Measurements from ENCODE around the gene LMO7.

Gene LMO7

GRCh38 chr13:75713852-75714251 lies 77.7 kb downstream of the LMO7 start:
- TF ChIP-seq, protein P1, sequence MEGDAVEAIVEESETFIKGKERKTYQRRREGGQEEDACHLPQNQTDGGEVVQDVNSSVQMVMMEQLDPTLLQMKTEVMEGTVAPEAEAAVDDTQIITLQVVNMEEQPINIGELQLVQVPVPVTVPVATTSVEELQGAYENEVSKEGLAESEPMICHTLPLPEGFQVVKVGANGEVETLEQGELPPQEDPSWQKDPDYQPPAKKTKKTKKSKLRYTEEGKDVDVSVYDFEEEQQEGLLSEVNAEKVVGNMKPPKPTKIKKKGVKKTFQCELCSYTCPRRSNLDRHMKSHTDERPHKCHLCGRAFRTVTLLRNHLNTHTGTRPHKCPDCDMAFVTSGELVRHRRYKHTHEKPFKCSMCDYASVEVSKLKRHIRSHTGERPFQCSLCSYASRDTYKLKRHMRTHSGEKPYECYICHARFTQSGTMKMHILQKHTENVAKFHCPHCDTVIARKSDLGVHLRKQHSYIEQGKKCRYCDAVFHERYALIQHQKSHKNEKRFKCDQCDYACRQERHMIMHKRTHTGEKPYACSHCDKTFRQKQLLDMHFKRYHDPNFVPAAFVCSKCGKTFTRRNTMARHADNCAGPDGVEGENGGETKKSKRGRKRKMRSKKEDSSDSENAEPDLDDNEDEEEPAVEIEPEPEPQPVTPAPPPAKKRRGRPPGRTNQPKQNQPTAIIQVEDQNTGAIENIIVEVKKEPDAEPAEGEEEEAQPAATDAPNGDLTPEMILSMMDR (IDR thresholded peaks at IDR 0.05), result no peak
- H3K27ac ChIP-seq, result no peak overlapping the region
- no peaks in the 10 kb centered on the region for H3K27me3 ChIP-seq (ENCODE audit: control insufficient read depth, insufficient read depth, low read length)
- no peak overlapping the region for H3K4me2 ChIP-seq (ENCODE audit: low read length)
- no peaks in the 10 kb centered on the region for H3K79me2 ChIP-seq
- no peaks in the 10 kb centered on the region for H3K4me1 ChIP-seq
- no peak overlapping the region for H2AFZ ChIP-seq
- no peak overlapping the region for H3K4me3 ChIP-seq (ENCODE audit: low read depth, low read length)
- no peak overlapping the region for H3K9ac ChIP-seq
- no peaks in the 10 kb centered on the region for H3K9me3 ChIP-seq (ENCODE audit: control insufficient read depth, low read length)
- no peaks in the 10 kb centered on the region for H3K36me3 ChIP-seq (ENCODE audit: control insufficient read depth, insufficient read depth, low read length)

DNA sequence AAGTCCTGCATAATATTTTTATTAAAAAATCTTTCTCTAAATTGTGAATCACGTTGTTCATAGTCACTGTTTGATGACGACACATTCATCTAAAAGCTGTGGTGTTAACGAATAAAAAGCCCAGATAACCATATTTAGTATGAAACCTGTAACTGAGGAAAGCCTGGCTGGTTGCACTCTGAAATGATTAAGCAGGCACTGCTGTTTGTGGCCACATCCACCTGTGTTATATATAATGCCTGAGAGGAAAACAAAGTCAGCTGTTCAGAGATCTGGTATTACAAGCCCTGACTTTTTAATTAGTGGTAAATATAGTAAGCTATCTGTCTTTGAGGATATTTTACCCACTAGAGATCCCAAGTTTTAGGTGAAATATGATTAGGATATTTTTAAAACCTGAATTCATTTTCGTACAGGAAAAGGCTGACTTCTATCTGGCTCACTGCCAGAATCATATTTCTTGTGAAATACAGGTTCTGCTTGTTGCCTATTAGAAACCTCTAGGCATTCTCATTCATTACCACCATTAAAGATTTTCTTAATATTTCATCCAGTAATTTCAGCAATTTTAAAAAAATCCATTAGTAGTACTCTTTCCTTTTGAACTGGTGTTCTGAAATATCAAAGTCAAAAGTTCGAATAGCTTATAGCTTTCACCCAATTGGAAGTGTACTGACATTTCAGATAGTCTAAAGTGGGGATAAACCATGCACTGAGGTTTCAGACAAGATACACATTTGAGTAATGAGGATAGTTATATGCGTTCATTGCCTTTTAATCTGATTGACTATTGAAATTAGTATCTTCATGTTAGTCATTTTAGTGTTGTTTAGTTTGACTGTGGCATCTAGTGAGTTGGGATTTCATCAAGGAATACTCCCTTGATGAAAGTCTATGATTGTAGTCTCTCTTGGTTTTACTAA lies 79.7 kb downstream of the LMO7 start:
- no peaks in the 10 kb centered on the region for H3K79me2 ChIP-seq
- no peaks in the 10 kb centered on the region for H3K9me3 ChIP-seq (ENCODE audit: control insufficient read depth, low read length)
- H3K4me1 ChIP-seq, result no peaks in the 10 kb centered on the region
- H3K36me3 ChIP-seq (ENCODE audit: control insufficient read depth, insufficient read depth, low read length), result no peaks in the 10 kb centered on the region
- H2AFZ ChIP-seq, result no peak overlapping the region
- H3K4me3 ChIP-seq (ENCODE audit: low read depth, low read length), result no peak overlapping the region
- TF ChIP-seq, protein P1 (IDR thresholded peaks at IDR 0.05), result no peak
- no peaks in the 10 kb centered on the region for H3K27me3 ChIP-seq (ENCODE audit: control insufficient read depth, insufficient read depth, low read length)
- H3K27ac ChIP-seq, result no peak overlapping the region
- H3K9ac ChIP-seq, result no peak overlapping the region
- no peak overlapping the region for H3K4me2 ChIP-seq (ENCODE audit: low read length)

GRCh38 chr13:75717525-75717924 lies 81.4 kb downstream of the LMO7 start:
- TF ChIP-seq, protein P1 (IDR thresholded peaks at IDR 0.05), result no peak
- no peak overlapping the region for H3K9ac ChIP-seq
- no peaks in the 10 kb centered on the region for H3K9me3 ChIP-seq (ENCODE audit: control insufficient read depth, low read length)
- no peak overlapping the region for H2AFZ ChIP-seq
- H3K4me3 ChIP-seq (ENCODE audit: low read depth, low read length), result no peak overlapping the region
- no peaks in the 10 kb centered on the region for H3K27me3 ChIP-seq (ENCODE audit: control insufficient read depth, insufficient read depth, low read length)
- H3K27ac ChIP-seq, result no peak overlapping the region
- no peaks in the 10 kb centered on the region for H3K36me3 ChIP-seq (ENCODE audit: control insufficient read depth, insufficient read depth, low read length)
- H3K79me2 ChIP-seq, result no peaks in the 10 kb centered on the region
- H3K4me2 ChIP-seq (ENCODE audit: low read length), result no peak overlapping the region
- no peaks in the 10 kb centered on the region for H3K4me1 ChIP-seq

- TF ChIP-seq, protein P1 (IDR thresholded peaks at IDR 0.05), result no peak
- no peak overlapping the region for H2AFZ ChIP-seq
- H3K36me3 ChIP-seq (ENCODE audit: control insufficient read depth, insufficient read depth, low read length), result no peaks in the 10 kb centered on the region
- no peak overlapping the region for H3K4me2 ChIP-seq (ENCODE audit: low read length)
- no peaks in the 10 kb centered on the region for H3K27me3 ChIP-seq (ENCODE audit: control insufficient read depth, insufficient read depth, low read length)
- H3K9ac ChIP-seq, result no peak overlapping the region
- H3K4me1 ChIP-seq, result no peaks in the 10 kb centered on the region
- no peak overlapping the region for H3K4me3 ChIP-seq (ENCODE audit: low read depth, low read length)
- no peaks in the 10 kb centered on the region for H3K9me3 ChIP-seq (ENCODE audit: control insufficient read depth, low read length)
- H3K27ac ChIP-seq, result no peak overlapping the region
- H3K79me2 ChIP-seq, result no peaks in the 10 kb centered on the region
Observed at GRCh38 chr13:75721307-75721706, 85.2 kb downstream of the LMO7 start.

- no peaks in the 10 kb centered on the region for H3K27me3 ChIP-seq (ENCODE audit: control insufficient read depth, insufficient read depth, low read length)
- H3K4me1 ChIP-seq, result no peaks in the 10 kb centered on the region
- no peaks in the 10 kb centered on the region for H3K9me3 ChIP-seq (ENCODE audit: control insufficient read depth, low read length)
- H3K79me2 ChIP-seq, result no peaks in the 10 kb centered on the region
- TF ChIP-seq, protein P1 (IDR thresholded peaks at IDR 0.05), result no peak
- no peak overlapping the region for H2AFZ ChIP-seq
- H3K36me3 ChIP-seq (ENCODE audit: control insufficient read depth, insufficient read depth, low read length), result no peaks in the 10 kb centered on the region
- no peak overlapping the region for H3K4me2 ChIP-seq (ENCODE audit: low read length)
- H3K4me3 ChIP-seq (ENCODE audit: low read depth, low read length), result no peak overlapping the region
- no peak overlapping the region for H3K9ac ChIP-seq
- no peak overlapping the region for H3K27ac ChIP-seq
Observed at GRCh38 chr13:75723901-75724300, 87.8 kb downstream of the LMO7 start.

All from parathyroid adenoma (tissue), 2 donors.